IPS-20b (cell line): Measurements from ENCODE around the gene SLC30A7.

Source experiments
- H3K27ac ChIP-seq: one replicate; pipeline ENCODE4 v1.5.1; 2013; ENCODE audit warnings: low read length
- H3K27me3 ChIP-seq: 2 replicates; pipeline ENCODE4 v1.6.1; 2013; ENCODE audit warnings: mild to moderate bottlenecking, low read length, inconsistent platforms; ENCODE audit not compliant: insufficient read depth
- H3K36me3 ChIP-seq: 2 replicates; pipeline ENCODE4 v1.6.1; 2013; ENCODE audit warnings: low read depth, mild to moderate bottlenecking, inconsistent platforms, low read length, moderate library complexity; ENCODE audit not compliant: insufficient read depth
- H3K4me1 ChIP-seq: 2 replicates; pipeline ENCODE4 v1.6.1; 2013; ENCODE audit warnings: mild to moderate bottlenecking, control low read depth, inconsistent platforms, low read length, moderate library complexity; ENCODE audit not compliant: insufficient read depth
- H3K4me3 ChIP-seq: 2 replicates; pipeline ENCODE4 v1.5.1; 2013; ENCODE audit warnings: mild to moderate bottlenecking, low read length, inconsistent platforms
- H3K9ac ChIP-seq: 2 replicates; pipeline ENCODE4 v1.6.1; 2013; ENCODE audit warnings: low read depth, mild to moderate bottlenecking, inconsistent platforms, low read length, moderate library complexity
- H3K9me3 ChIP-seq: 2 replicates; pipeline ENCODE4 v1.6.1; 2013; ENCODE audit warnings: mild to moderate bottlenecking, low read depth, low read length, inconsistent platforms; ENCODE audit not compliant: insufficient read depth

SLC30A7 gene

GRCh38 chr1:100893718-100894117 is 2.2 kb upstream of the SLC30A7 start:
- peak overlapping the region; percentile 81; the same call in 1 of the 2 replicates for H3K9ac ChIP-seq
- peaks cover 6% of the 10 kb centered on the region; the same call in 1 of the 2 replicates for H3K4me1 ChIP-seq
- H3K4me3 ChIP-seq: peak overlapping the region; percentile 89
- no peaks in the 10 kb centered on the region for H3K27me3 ChIP-seq
- no peak overlapping the region for H3K27ac ChIP-seq
- H3K9me3 ChIP-seq: peaks cover 34% of the 10 kb centered on the region
- H3K36me3 ChIP-seq: peaks cover 43% of the 10 kb centered on the region

- peaks cover 23% of the 10 kb centered on the region for H3K9me3 ChIP-seq
- peak within 1 kb of the TSS; percentile 81; the same call in 1 of the 2 replicates for H3K9ac ChIP-seq
- H3K27me3 ChIP-seq: no peaks in the 10 kb centered on the region
- peak within 1 kb of the TSS; percentile 45 for H3K27ac ChIP-seq
- peaks cover 44% of the 10 kb centered on the region for H3K36me3 ChIP-seq
- H3K4me3 ChIP-seq: peak within 1 kb of the TSS; percentile 89
- peaks cover 6% of the 10 kb centered on the region; the same call in 1 of the 2 replicates for H3K4me1 ChIP-seq
Measured at GRCh38 chr1:100894603-100895539, 1.0 kb upstream of the SLC30A7 start, which contains the start of gene EXTL2. TSS of gene EXTL2 (minus strand) at chr1:100894842. CDS start at chr1:100888757, 6,085 bp downstream.

- H3K27me3 ChIP-seq: no peaks in the 10 kb centered on the region
- H3K4me3 ChIP-seq: peak overlapping the region; percentile 89
- H3K27ac ChIP-seq: no peak overlapping the region
- peaks cover 6% of the 10 kb centered on the region; the same call in 1 of the 2 replicates for H3K9me3 ChIP-seq
- peaks cover 47% of the 10 kb centered on the region for H3K36me3 ChIP-seq
- H3K4me1 ChIP-seq: peaks cover 6% of the 10 kb centered on the region; the same call in 1 of the 2 replicates
- H3K9ac ChIP-seq: peak overlapping the region; percentile 81
Measured at GRCh38 chr1:100896481-100896982, 642 bp downstream of the SLC30A7 start.

- H3K27ac ChIP-seq: no peak overlapping the region
- H3K9ac ChIP-seq: no peak overlapping the region
- peaks cover 78% of the 10 kb centered on the region for H3K36me3 ChIP-seq
- H3K4me1 ChIP-seq: peaks cover under 1% of the 10 kb centered on the region; the same call in 1 of the 2 replicates
- no peaks in the 10 kb centered on the region for H3K9me3 ChIP-seq
- H3K4me3 ChIP-seq: no peak overlapping the region
- H3K27me3 ChIP-seq: no peaks in the 10 kb centered on the region
Measured at GRCh38 chr1:100902365-100902764, 6.5 kb downstream of the SLC30A7 start.

GRCh38 chr1:100903777-100904176 is 7.9 kb downstream of the SLC30A7 start:
- H3K36me3 ChIP-seq: peaks cover 82% of the 10 kb centered on the region

GRCh38 chr1:100904528-100904927 is 8.6 kb downstream of the SLC30A7 start:
- Histone ChIP-seq H3K36me3 (peaks cover 82% of the 10 kb centered on the region), H3K4me1 (no peaks in the 10 kb centered on the region)

More at GRCh38 chr1:100903777-100904176, 7.9 kb downstream of the SLC30A7 start:
- Histone ChIP-seq H3K27me3 (no peaks in the 10 kb centered on the region), H3K4me1 (no peaks in the 10 kb centered on the region), H3K9me3 (no peaks in the 10 kb centered on the region), H3K4me3 (no peak overlapping the region), H3K9ac (no peak overlapping the region), H3K27ac (no peak overlapping the region)

GRCh38 chr1:100905181-100905580 is 9.3 kb downstream of the SLC30A7 start:
- H3K27me3 ChIP-seq: no peaks in the 10 kb centered on the region
- peaks cover 82% of the 10 kb centered on the region for H3K36me3 ChIP-seq
- H3K4me1 ChIP-seq: no peaks in the 10 kb centered on the region
- H3K4me3 ChIP-seq: no peak overlapping the region
- no peak overlapping the region for H3K9ac ChIP-seq
- no peaks in the 10 kb centered on the region for H3K9me3 ChIP-seq
- no peak overlapping the region for H3K27ac ChIP-seq

More at GRCh38 chr1:100904528-100904927, 8.6 kb downstream of the SLC30A7 start:
- Histone ChIP-seq H3K9me3 (no peaks in the 10 kb centered on the region), H3K4me3 (no peak overlapping the region), H3K27ac (no peak overlapping the region), H3K27me3 (no peaks in the 10 kb centered on the region), H3K9ac (no peak overlapping the region)

- peaks cover 80% of the 10 kb centered on the region for H3K36me3 ChIP-seq
- H3K27me3 ChIP-seq: no peaks in the 10 kb centered on the region
- no peaks in the 10 kb centered on the region for H3K4me1 ChIP-seq
- H3K9me3 ChIP-seq: no peaks in the 10 kb centered on the region
- no peak overlapping the region for H3K4me3 ChIP-seq
- no peak overlapping the region for H3K27ac ChIP-seq
- no peak overlapping the region for H3K9ac ChIP-seq
Measured at GRCh38 chr1:100907887-100908286, 12.0 kb downstream of the SLC30A7 start.

GRCh38 chr1:100909018-100909417 is 13.1 kb downstream of the SLC30A7 start:
- Histone ChIP-seq H3K27ac (no peak overlapping the region), H3K4me1 (no peaks in the 10 kb centered on the region), H3K9me3 (no peaks in the 10 kb centered on the region), H3K36me3 (peaks cover 89% of the 10 kb centered on the region), H3K9ac (no peak overlapping the region), H3K4me3 (no peak overlapping the region), H3K27me3 (no peaks in the 10 kb centered on the region)

GRCh38 chr1:100912019-100912418 is 16.1 kb downstream of the SLC30A7 start:
- H3K27me3 ChIP-seq: no peaks in the 10 kb centered on the region
- no peaks in the 10 kb centered on the region for H3K9me3 ChIP-seq
- no peak overlapping the region for H3K27ac ChIP-seq
- H3K9ac ChIP-seq: no peak overlapping the region
- H3K4me1 ChIP-seq: no peaks in the 10 kb centered on the region
- H3K36me3 ChIP-seq: peaks cover 91% of the 10 kb centered on the region
- H3K4me3 ChIP-seq: no peak overlapping the region

- H3K27ac ChIP-seq: no peak overlapping the region
- no peaks in the 10 kb centered on the region for H3K27me3 ChIP-seq
- H3K4me1 ChIP-seq: no peaks in the 10 kb centered on the region
- H3K9me3 ChIP-seq: no peaks in the 10 kb centered on the region
- H3K9ac ChIP-seq: no peak overlapping the region
- peaks cover 69% of the 10 kb centered on the region for H3K36me3 ChIP-seq
- no peak overlapping the region for H3K4me3 ChIP-seq
Measured at GRCh38 chr1:100921110-100921706, 25.3 kb downstream of the SLC30A7 start.
